ENCODE results near the gene PTPN3. TPM values are rescaled to one million over a fixed set of nuclear protein-coding genes. Genes with fewer than 3 reads are reported as not detected.

PTPN3 gene
- polyA plus RNA-seq, 2 of the 4 experiments (the other 2 are of a cell fraction): 8.9 to 20.3 TPM

DNA sequence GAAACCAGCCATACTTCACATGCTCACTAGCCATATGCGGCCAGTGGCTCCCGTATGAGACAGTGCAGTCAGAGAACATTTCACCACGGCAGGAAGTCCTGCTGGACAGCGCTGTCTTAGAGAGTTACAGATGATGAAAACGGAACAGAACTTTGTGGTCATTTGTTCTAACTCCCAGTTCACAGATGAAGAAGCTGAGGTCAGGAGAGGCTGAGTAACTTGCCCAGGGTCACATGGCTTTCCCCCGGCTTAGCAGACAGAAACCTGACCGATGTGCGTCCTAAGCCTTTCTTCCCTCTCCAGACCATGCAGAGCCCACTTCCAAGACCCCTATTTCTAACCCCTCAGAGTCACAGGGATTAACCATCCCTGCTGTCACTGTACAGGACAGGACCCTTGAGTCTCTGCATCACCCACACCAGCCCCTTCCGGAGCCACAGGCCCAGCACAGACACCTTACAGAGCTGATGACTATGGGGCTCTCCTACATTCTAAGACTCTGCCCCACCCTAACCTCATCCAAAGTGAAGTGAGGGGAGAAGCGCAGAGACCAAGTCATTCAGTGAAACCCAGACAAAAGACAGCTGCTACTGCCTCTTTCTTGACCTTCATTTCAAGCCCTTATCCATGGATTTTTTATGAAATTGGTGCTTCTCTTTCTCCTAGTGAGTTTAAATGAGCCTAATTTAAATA is 86.9 kb downstream of the PTPN3 start:
- ChIA-PET POLR2A (no interaction called here), CTCF (interaction anchor here (0.6 to 3.9 kb wide), 21 partner anchors 9 to 1507 kb away, joined by 3 to 31 read pairs (median 3); no protein-coding TSS in a partner anchor)
- no peak for ATAC-seq
- Histone ChIP-seq H3K4me3 (no peak overlapping the region), H3K4me1 (no peaks in the 10 kb centered on the region), H3K9me3 (no peaks in the 10 kb centered on the region), H3K27ac (no peak overlapping the region), H3K4me2 (no peak overlapping the region)
- no peak for TF ChIP-seq CHD4 (IDR thresholded peaks at IDR 0.05; ENCODE audit: borderline replicate concordance)
- TF ChIP-seq BHLHE40 (IDR thresholded peaks at IDR 0.05; ENCODE audit: low read depth, low read length): no peak
- no peak for TF ChIP-seq CBX2 (IDR thresholded peaks at IDR 0.05; ENCODE audit: borderline replicate concordance, low read depth)
- TF ChIP-seq POLR2A (IDR thresholded peaks at IDR 0.05; ENCODE audit: low read length): no peak
- TF ChIP-seq, protein P1, sequence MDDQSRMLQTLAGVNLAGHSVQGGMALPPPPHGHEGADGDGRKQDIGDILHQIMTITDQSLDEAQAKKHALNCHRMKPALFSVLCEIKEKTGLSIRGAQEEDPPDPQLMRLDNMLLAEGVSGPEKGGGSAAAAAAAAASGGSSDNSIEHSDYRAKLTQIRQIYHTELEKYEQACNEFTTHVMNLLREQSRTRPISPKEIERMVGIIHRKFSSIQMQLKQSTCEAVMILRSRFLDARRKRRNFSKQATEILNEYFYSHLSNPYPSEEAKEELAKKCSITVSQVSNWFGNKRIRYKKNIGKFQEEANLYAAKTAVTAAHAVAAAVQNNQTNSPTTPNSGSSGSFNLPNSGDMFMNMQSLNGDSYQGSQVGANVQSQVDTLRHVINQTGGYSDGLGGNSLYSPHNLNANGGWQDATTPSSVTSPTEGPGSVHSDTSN (IDR thresholded peaks at IDR 0.05): no peak
- TF ChIP-seq TFCP2L1 (CRISPR knock-in tag; IDR thresholded peaks at IDR 0.05): no peak
- no peak for TF ChIP-seq RARB (CRISPR knock-in tag; IDR thresholded peaks at IDR 0.05)
- TF ChIP-seq CEBPB (IDR thresholded peaks at IDR 0.05): no peak
- TF ChIP-seq ESRRA (IDR thresholded peaks at IDR 0.05; ENCODE audit: borderline replicate concordance, low read length): no peak
- TF ChIP-seq, protein P2, sequence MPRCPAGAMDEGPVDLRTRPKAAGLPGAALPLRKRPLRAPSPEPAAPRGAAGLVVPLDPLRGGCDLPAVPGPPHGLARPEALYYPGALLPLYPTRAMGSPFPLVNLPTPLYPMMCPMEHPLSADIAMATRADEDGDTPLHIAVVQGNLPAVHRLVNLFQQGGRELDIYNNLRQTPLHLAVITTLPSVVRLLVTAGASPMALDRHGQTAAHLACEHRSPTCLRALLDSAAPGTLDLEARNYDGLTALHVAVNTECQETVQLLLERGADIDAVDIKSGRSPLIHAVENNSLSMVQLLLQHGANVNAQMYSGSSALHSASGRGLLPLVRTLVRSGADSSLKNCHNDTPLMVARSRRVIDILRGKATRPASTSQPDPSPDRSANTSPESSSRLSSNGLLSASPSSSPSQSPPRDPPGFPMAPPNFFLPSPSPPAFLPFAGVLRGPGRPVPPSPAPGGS (IDR thresholded peaks at IDR 0.05): no peak
- no peak for TF ChIP-seq NR3C1 (IDR thresholded peaks at IDR 0.05)
- no peak for TF ChIP-seq ZC3H11A (IDR thresholded peaks at IDR 0.05)
- no peak for TF ChIP-seq PHF8 (IDR thresholded peaks at IDR 0.05; ENCODE audit: borderline replicate concordance, low read depth)
- no peak for TF ChIP-seq SMC3 (IDR thresholded peaks at IDR 0.05)
- TF ChIP-seq, protein P3, sequence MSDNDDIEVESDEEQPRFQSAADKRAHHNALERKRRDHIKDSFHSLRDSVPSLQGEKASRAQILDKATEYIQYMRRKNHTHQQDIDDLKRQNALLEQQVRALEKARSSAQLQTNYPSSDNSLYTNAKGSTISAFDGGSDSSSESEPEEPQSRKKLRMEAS (IDR thresholded peaks at IDR 0.05): no peak
- no peak for TF ChIP-seq JUNB (IDR thresholded peaks at IDR 0.05)
- no peak for TF ChIP-seq CBX8 (IDR thresholded peaks at IDR 0.05)
- TF ChIP-seq FOSB (CRISPR knock-in tag; IDR thresholded peaks at IDR 0.05): no peak
- TF ChIP-seq, protein P4, sequence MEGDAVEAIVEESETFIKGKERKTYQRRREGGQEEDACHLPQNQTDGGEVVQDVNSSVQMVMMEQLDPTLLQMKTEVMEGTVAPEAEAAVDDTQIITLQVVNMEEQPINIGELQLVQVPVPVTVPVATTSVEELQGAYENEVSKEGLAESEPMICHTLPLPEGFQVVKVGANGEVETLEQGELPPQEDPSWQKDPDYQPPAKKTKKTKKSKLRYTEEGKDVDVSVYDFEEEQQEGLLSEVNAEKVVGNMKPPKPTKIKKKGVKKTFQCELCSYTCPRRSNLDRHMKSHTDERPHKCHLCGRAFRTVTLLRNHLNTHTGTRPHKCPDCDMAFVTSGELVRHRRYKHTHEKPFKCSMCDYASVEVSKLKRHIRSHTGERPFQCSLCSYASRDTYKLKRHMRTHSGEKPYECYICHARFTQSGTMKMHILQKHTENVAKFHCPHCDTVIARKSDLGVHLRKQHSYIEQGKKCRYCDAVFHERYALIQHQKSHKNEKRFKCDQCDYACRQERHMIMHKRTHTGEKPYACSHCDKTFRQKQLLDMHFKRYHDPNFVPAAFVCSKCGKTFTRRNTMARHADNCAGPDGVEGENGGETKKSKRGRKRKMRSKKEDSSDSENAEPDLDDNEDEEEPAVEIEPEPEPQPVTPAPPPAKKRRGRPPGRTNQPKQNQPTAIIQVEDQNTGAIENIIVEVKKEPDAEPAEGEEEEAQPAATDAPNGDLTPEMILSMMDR (IDR thresholded peaks at IDR 0.05): no peak
- no peak for TF ChIP-seq MAZ (IDR thresholded peaks at IDR 0.05; ENCODE audit: borderline replicate concordance, low read depth, low read length)
- no peak for FAIRE-seq
- 94% methylated on average over 10 of the region's 10 CpGs for WGBS (ENCODE audit: missing lambda C conversion rate)
- no peak for DNase-seq (ENCODE audit: low read depth in 1 of 2, low spot score in 1 of 2)

DNA sequence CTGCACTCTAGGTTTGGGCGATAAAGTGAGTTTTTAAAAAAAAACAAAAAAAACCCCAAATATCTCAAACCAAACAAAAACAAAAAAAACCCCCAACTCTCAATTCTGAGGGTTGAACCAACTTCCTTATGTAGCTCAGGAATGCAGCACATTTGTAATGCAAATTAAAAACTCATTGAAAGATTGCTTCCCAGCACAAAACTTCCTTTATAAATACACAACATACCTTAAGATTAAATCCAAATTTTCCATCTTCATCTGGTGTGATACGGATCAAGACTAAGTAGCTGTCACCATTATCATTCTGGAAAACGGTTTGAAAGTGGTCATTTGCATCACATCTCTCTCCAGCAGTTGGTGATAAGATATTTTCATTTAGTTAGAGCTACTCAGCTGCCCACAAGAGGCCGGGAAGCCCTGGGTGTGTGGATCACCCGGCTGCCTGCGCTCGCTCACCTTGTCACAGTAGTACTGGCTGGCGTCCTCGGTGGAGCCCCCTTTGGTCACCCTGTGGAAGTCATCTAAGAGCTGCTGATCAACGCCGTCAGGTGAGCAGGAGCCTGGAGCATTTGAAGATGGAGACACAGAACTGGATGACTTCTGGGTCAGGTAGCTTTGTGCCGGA is 88.2 kb downstream of the PTPN3 start:
- FAIRE-seq (no peak), ATAC-seq (peak; percentile 70 to 78; a peak in 4 of 6 replicates), DNase-seq (ENCODE audit: low read depth in 1 of 2, low spot score in 1 of 2) (peak in 1 of 2 experiments; percentile 18)
- no peak overlapping the region for H3K4me2 ChIP-seq
- no peaks in the 10 kb centered on the region for H3K9me3 ChIP-seq
- no peak overlapping the region for H3K4me3 ChIP-seq
- H3K27ac ChIP-seq: no peak overlapping the region
- ChIA-PET POLR2A (no interaction called here), CTCF (interaction anchor here (0.6 to 3.9 kb wide), 13 partner anchors 8 to 649 kb away, joined by 3 to 31 read pairs (median 4); no protein-coding TSS in a partner anchor)
- WGBS (ENCODE audit: missing lambda C conversion rate): 86% methylated on average over 12 of the region's 12 CpGs
- no peaks in the 10 kb centered on the region for H3K4me1 ChIP-seq
- TF ChIP-seq KDM1A (IDR thresholded peaks at IDR 0.05; ENCODE audit: low read depth) (no peak), RFX5 (IDR thresholded peaks at IDR 0.05) (no peak), POLR2AphosphoS2 (conservative IDR thresholded peaks at IDR 0.05; ENCODE audit: low read length) (no peak), RCOR1 (IDR thresholded peaks at IDR 0.05; ENCODE audit: low read depth, low read length) (no peak), EHF (CRISPR knock-in tag; IDR thresholded peaks at IDR 0.05) (no peak), FOSB (CRISPR knock-in tag; IDR thresholded peaks at IDR 0.05) (no peak), MAZ (IDR thresholded peaks at IDR 0.05; ENCODE audit: borderline replicate concordance, low read depth, low read length) (no peak), ZFP36 (IDR thresholded peaks at IDR 0.05; ENCODE audit: borderline replicate concordance, partially characterized antibody) (no peak), MYC (IDR thresholded peaks at IDR 0.05; ENCODE audit: borderline replicate concordance, low read length) (no peak), EP300 (IDR thresholded peaks at IDR 0.05) (no peak), ZNF302 (CRISPR knock-in tag; IDR thresholded peaks at IDR 0.05) (no peak), PHF8 (IDR thresholded peaks at IDR 0.05; ENCODE audit: borderline replicate concordance, low read depth) (no peak), SMC3 (IDR thresholded peaks at IDR 0.05) (no peak), HOXB5 (CRISPR knock-in tag; IDR thresholded peaks at IDR 0.05) (no peak), TFCP2L1 (CRISPR knock-in tag; IDR thresholded peaks at IDR 0.05) (no peak), NR3C1 (IDR thresholded peaks at IDR 0.05) (no peak)
- TF ChIP-seq, protein P2 (IDR thresholded peaks at IDR 0.05): no peak
- TF ChIP-seq, protein P5, sequence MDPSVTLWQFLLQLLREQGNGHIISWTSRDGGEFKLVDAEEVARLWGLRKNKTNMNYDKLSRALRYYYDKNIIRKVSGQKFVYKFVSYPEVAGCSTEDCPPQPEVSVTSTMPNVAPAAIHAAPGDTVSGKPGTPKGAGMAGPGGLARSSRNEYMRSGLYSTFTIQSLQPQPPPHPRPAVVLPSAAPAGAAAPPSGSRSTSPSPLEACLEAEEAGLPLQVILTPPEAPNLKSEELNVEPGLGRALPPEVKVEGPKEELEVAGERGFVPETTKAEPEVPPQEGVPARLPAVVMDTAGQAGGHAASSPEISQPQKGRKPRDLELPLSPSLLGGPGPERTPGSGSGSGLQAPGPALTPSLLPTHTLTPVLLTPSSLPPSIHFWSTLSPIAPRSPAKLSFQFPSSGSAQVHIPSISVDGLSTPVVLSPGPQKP (IDR thresholded peaks at IDR 0.05; ENCODE audit: low read depth, low read length): no peak
